Right forelimb (tissue), 1 donor: ENCODE data around the gene KDM8.
"Not testable (repeated sequence)": the region's sequence is repeated elsewhere in the genome, so short reads cannot be mapped to it uniquely, and the experiment has no call there.

Experiments
- DNase-seq: peaks from one replicate; pipeline ENCODE4 v3.0.0-alpha.2; 2018

Gene KDM8

GRCh38 chr16:27193300-27193990 lies 9.9 kb upstream of the KDM8 start:
- DNase-seq, result no peak

GRCh38 chr16:27195076-27195741 lies 8.1 kb upstream of the KDM8 start:
- no peak for DNase-seq

- no peak for DNase-seq
These were observed 7.3 kb upstream of the KDM8 start for GRCh38 chr16:27195941-27196595.

GRCh38 chr16:27197004-27197403 lies 6.3 kb upstream of the KDM8 start:
- DNase-seq, result no peak

GRCh38 chr16:27198451-27199234 lies 4.7 kb upstream of the KDM8 start:
- DNase-seq, result no peak

- DNase-seq, result no peak
These were observed 4.1 kb upstream of the KDM8 start for GRCh38 chr16:27199235-27199586.

- no peak for DNase-seq
These were observed 3.6 kb upstream of the KDM8 start for GRCh38 chr16:27199736-27200135.

- not testable (repeated sequence) for DNase-seq
These were observed 2.4 kb upstream of the KDM8 start for GRCh38 chr16:27200914-27201313.

GRCh38 chr16:27202923-27203506 lies 311 bp upstream of the KDM8 start:
- DNase-seq, result no peak

GRCh38 chr16:27204312-27204915 lies 1.1 kb downstream of the KDM8 start:
- DNase-seq, result no peak

GRCh38 chr16:27205423-27206065 lies 2.2 kb downstream of the KDM8 start:
- no peak for DNase-seq

- DNase-seq, result not testable (repeated sequence)
These were observed 3.8 kb downstream of the KDM8 start for GRCh38 chr16:27207121-27207520.

GRCh38 chr16:27208081-27208680 lies 4.9 kb downstream of the KDM8 start:
- no peak for DNase-seq

GRCh38 chr16:27208796-27209195 lies 5.5 kb downstream of the KDM8 start:
- no peak for DNase-seq

- no peak for DNase-seq
These were observed 6.3 kb downstream of the KDM8 start for GRCh38 chr16:27209591-27209990.

GRCh38 chr16:27210174-27210573 lies 6.8 kb downstream of the KDM8 start:
- no peak for DNase-seq

- DNase-seq, result no peak
These were observed 7.7 kb downstream of the KDM8 start for GRCh38 chr16:27211026-27211425.

GRCh38 chr16:27214084-27214961 lies 11.0 kb downstream of the KDM8 start:
- no peak for DNase-seq

GRCh38 chr16:27215660-27216059 lies 12.3 kb downstream of the KDM8 start:
- DNase-seq, result no peak

- no peak for DNase-seq
These were observed 13.1 kb downstream of the KDM8 start for GRCh38 chr16:27216297-27216885.
